Peyer's patch (tissue), 4 donors: Measurements from ENCODE around the gene FTCD. TPM values are rescaled to one million over a fixed set of nuclear protein-coding genes. Genes with fewer than 3 reads are reported as not detected.
A peak's percentile ranks its signal among the peaks of the same experiment; 100 is the strongest.
"Not testable (repeated sequence)": the region's sequence is repeated elsewhere in the genome, so short reads cannot be mapped to it uniquely, and the experiment has no call there.

Experiments used
- DNase-seq, 3 donors: peaks; one replicate each; pipeline ENCODE4 v3.0.0-alpha.2; 2017 to 2019
- H3K27ac ChIP-seq, 4 donors: fragments of 200-600 bp; sonication (generic); one replicate each; pipeline ENCODE4 v1.5.1; 2016 to 2019
- H3K27me3 ChIP-seq, 2 donors: fragments of 200-600 bp; sonication (generic); one replicate each; pipeline ENCODE4 v1.5.1; 2019
- H3K36me3 ChIP-seq, 3 donors: fragments of 200-600 bp; sonication (generic); one replicate each; pipeline ENCODE4 v1.5.1; 2016 to 2019
- H3K4me1 ChIP-seq, 4 donors: fragments of 200-600 bp; sonication (generic); one replicate each; pipeline ENCODE4 v1.5.1; 2016 to 2019
- H3K4me3 ChIP-seq, 4 donors: fragments of 200-600 bp; sonication (generic); 1 replicate in 3 of 4; 2 replicates in 1 of 4; pipeline ENCODE4 v1.5.1; 2016 to 2019; ENCODE audit warnings: mild to moderate bottlenecking in 1 of 4
- H3K9me3 ChIP-seq, 4 donors: fragments of 200-600 bp; sonication (generic); one replicate each; pipeline ENCODE4 v1.5.1; 2016 to 2019; ENCODE audit warnings: mild to moderate bottlenecking in 1 of 4
- CTCF ChIP-seq, 6 experiments: fragments of 450-650 bp in 4 of 6; fragments of 200-600 bp in 2 of 6; sonication (generic) in 1 of 6; IDR thresholded peaks; one replicate each; pipeline ENCODE4 v1.5.1; 2017 to 2019; ENCODE audit warnings: antibody characterized with exemption in 6 of 6, mild to moderate bottlenecking in 3 of 6, moderate library complexity in 1 of 6
- POLR2A ChIP-seq, 2 donors: fragments of 450-650 bp; IDR thresholded peaks; one replicate each; pipeline ENCODE4 v1.5.1; 2017; ENCODE audit warnings: antibody characterized with exemption in 2 of 2, mild to moderate bottlenecking in 2 of 2, moderate library complexity in 2 of 2
- total RNA-seq, 4 donors: library from RNA; depleted of rRNA; stranded (reverse); fragments of >200 nt; gene quantifications; one replicate each; pipeline ENCODE4 v1.1.0, GENCODE V29; 2016

The FTCD gene
- total RNA-seq, 4 donors from 2014 or later: 0.67 to 1.0 TPM; not detected in 2

- DNase-seq: peak in 2 of 3 donors; percentile 30 to 40
- Histone ChIP-seq H3K27me3 (no peaks in the 10 kb centered on the region), H3K4me1 (peaks cover 0 to 9% (median 0%) of the 10 kb centered on the region in 4 donors)
These were observed 4.8 kb downstream of the FTCD start for GRCh38 chr21:46150491-46151121.

GRCh38 chr21:46150073-46150472, 5.3 kb downstream of the FTCD start:
- DNase-seq: peak in 1 of 3 donors; percentile 37
- H3K36me3 ChIP-seq: no peaks in the 10 kb centered on the region
- no peaks in the 10 kb centered on the region for H3K27me3 ChIP-seq
- TF ChIP-seq CTCF (IDR thresholded peaks at IDR 0.05): no peak
- TF ChIP-seq POLR2A (IDR thresholded peaks at IDR 0.05): no peak
- no peaks in the 10 kb centered on the region for H3K9me3 ChIP-seq
- H3K4me3 ChIP-seq: no peak overlapping the region
- H3K4me1 ChIP-seq: peaks cover 0 to 9% (median 0%) of the 10 kb centered on the region in 4 donors
- no peak overlapping the region for H3K27ac ChIP-seq

More at GRCh38 chr21:46150491-46151121, 4.8 kb downstream of the FTCD start:
- no peak for TF ChIP-seq POLR2A (IDR thresholded peaks at IDR 0.05)
- TF ChIP-seq CTCF (IDR thresholded peaks at IDR 0.05): no peak
- H3K27ac ChIP-seq: no peak overlapping the region
- H3K4me3 ChIP-seq: no peak overlapping the region
- H3K9me3 ChIP-seq: no peaks in the 10 kb centered on the region
- H3K36me3 ChIP-seq: no peaks in the 10 kb centered on the region

- Histone ChIP-seq H3K4me3 (no peak overlapping the region), H3K9me3 (no peaks in the 10 kb centered on the region), H3K27ac (no peak overlapping the region), H3K27me3 (no peaks in the 10 kb centered on the region), H3K4me1 (peaks cover 0 to 9% (median 0%) of the 10 kb centered on the region in 4 donors), H3K36me3 (no peaks in the 10 kb centered on the region)
- DNase-seq: peak in 2 of 3 donors; percentile 31
- TF ChIP-seq POLR2A (IDR thresholded peaks at IDR 0.05) (no peak), CTCF (IDR thresholded peaks at IDR 0.05) (no peak)
These were observed 6.0 kb downstream of the FTCD start for GRCh38 chr21:46149205-46149901.

- Histone ChIP-seq H3K9me3 (no peaks in the 10 kb centered on the region), H3K27ac (no peak overlapping the region), H3K36me3 (no peaks in the 10 kb centered on the region), H3K4me3 (no peak overlapping the region), H3K4me1 (peaks cover 0 to 3% (median 0%) of the 10 kb centered on the region in 4 donors), H3K27me3 (no peaks in the 10 kb centered on the region)
- TF ChIP-seq CTCF (IDR thresholded peaks at IDR 0.05): no peak
- TF ChIP-seq POLR2A (IDR thresholded peaks at IDR 0.05): no peak
- DNase-seq: peak in 1 of 3 donors; percentile 8
These were observed 7.3 kb downstream of the FTCD start for GRCh38 chr21:46148106-46148505.

- H3K27ac ChIP-seq, H3K4me1 ChIP-seq, H3K4me3 ChIP-seq, H3K27me3 ChIP-seq, H3K36me3 ChIP-seq, H3K9me3 ChIP-seq: not testable (repeated sequence)
- peak in 4 of 6 experiments; percentile 51 to 74 (median 58) for TF ChIP-seq CTCF (IDR thresholded peaks at IDR 0.05)
- peak in 2 of 3 donors; percentile 75 to 78 for DNase-seq
These were observed 8.0 kb downstream of the FTCD start for GRCh38 chr21:46147429-46147828.
